Measurements from ENCODE around the gene TMEM238L.

The TMEM238L gene

GRCh38 chr17:10805911-10806310 is 2.0 kb upstream of the TMEM238L start:
- no peak overlapping the region for H3K4me3 ChIP-seq (ENCODE audit: low read depth, low read length)
- no peak for TF ChIP-seq CTCF (IDR thresholded peaks at IDR 0.05; ENCODE audit: borderline replicate concordance, insufficient read depth, low read depth, low read length)

DNA sequence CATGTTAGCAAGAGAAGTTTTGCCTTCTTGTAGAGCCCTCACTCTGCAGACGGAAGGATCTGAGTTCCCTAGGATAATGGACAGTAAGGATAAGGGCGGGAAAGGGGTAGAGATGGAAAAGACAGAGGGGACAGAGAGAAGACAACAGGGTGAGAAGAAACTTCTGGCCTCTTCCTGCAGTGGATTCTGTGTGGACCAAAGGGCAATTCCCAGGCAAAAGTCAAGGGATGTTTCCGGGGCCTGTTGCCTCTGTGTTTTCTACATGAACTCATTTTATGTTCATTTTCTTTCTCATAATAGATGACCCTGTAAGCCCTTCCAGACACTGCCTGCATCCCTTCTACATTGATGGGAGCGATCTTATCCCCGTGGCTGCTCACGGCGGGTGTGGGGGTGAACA is 647 bp upstream of the TMEM238L start:
- no peak for TF ChIP-seq CTCF (IDR thresholded peaks at IDR 0.05; ENCODE audit: borderline replicate concordance, insufficient read depth, low read depth, low read length)
- H3K4me3 ChIP-seq (ENCODE audit: low read depth, low read length) = no peak overlapping the region

- no peak overlapping the region for H3K4me3 ChIP-seq (ENCODE audit: low read depth, low read length)
- no peak for TF ChIP-seq CTCF (IDR thresholded peaks at IDR 0.05; ENCODE audit: borderline replicate concordance, insufficient read depth, low read depth, low read length)
Measured at GRCh38 chr17:10803350-10803749, 549 bp downstream of the TMEM238L start.

GRCh38 chr17:10802496-10803284 is 1.2 kb downstream of the TMEM238L start:
- no peak overlapping the region for H3K4me3 ChIP-seq (ENCODE audit: low read depth, low read length)
- no peak for TF ChIP-seq CTCF (IDR thresholded peaks at IDR 0.05; ENCODE audit: borderline replicate concordance, insufficient read depth, low read depth, low read length)

DNA sequence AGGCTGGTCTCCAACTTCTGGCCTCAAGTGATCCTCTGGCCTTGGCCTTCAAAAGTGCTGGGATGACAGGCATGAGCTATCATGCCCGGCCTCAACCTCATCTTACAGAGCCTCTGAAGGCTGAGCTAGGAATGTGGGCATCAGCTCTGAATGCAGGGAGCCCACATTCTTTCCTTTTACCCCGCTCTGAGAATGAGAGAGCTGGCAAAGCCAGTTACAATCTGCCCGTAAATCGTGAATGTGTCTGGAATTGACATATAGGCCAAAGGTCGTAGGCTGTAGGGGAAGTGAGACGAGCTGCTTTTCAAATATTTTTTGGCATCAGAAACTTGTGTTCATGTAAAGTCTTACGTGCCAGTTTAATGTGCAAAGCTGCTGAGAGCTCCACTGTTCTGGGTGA is 4.5 kb downstream of the TMEM238L start:
- TF ChIP-seq CTCF (IDR thresholded peaks at IDR 0.05; ENCODE audit: borderline replicate concordance, insufficient read depth, low read depth, low read length) = no peak
- no peak overlapping the region for H3K4me3 ChIP-seq (ENCODE audit: low read depth, low read length)

DNA sequence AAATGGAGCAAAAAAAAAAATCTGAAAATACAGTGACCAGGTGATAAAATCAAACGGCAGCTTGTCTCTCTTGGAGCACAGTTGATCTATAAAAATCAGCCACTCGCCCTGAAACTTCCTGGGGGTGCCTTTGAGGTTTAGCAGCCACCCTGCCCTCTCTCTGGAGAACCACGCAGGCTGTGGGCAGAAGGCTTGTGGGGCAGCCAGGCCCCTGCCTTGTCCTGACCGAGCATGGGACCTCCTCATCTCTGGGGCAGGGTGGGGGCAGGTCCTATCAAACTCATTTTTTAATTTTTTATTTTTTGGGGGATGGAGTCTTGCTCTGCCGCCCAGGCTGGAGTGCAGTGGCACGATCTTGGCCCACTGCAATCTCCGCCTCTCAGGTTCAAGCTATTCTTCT is 5.0 kb downstream of the TMEM238L start:
- TF ChIP-seq CTCF (IDR thresholded peaks at IDR 0.05; ENCODE audit: borderline replicate concordance, insufficient read depth, low read depth, low read length) = no peak
- H3K4me3 ChIP-seq (ENCODE audit: low read depth, low read length) = no peak overlapping the region

DNA sequence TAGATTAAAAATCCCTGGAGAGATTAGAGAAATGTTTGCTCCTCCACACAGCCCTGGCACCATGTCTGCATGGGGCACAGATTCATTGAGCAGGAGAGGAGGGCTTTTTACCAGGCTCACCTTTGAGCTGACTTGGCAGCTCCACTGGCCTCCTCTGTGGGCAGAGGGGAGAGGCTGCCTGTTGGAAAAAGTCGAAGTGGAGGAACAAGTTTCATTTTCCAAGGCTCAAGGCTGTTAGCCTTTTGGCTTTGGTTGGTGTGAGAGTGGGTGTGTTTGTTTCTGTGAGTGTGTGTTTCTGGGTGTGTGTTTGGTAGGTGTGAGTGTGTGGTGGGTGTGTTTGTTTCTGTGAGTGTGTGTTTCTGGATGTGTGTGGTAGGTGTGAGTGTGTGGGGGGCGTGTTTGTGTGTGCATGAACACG is 5.6 kb downstream of the TMEM238L start:
- no peak overlapping the region for H3K4me3 ChIP-seq (ENCODE audit: low read depth, low read length)
- TF ChIP-seq CTCF (IDR thresholded peaks at IDR 0.05; ENCODE audit: borderline replicate concordance, insufficient read depth, low read depth, low read length) = no peak
